GM23338 (cell line): ENCODE results near the gene DNM1L. TPM values are rescaled to one million over a fixed set of nuclear protein-coding genes. Genes with fewer than 3 reads are reported as not detected.
A peak's percentile ranks its signal among the peaks of the same experiment; 100 is the strongest.

ENCODE experiments used
- ATAC-seq: fragments of 200-7000 bp; cut with Tn5 transposase; 3 replicates; pipeline ENCODE4 v1.9.1; 2020
- DNase-seq: peaks from one replicate; pipeline ENCODE4 v3.0.0-alpha.2; 2015; ENCODE audit warnings: low spot score
- H2AFZ ChIP-seq: fragments of 200-600 bp; sonication (generic); 2 replicates; pipeline ENCODE4 v1.8.0; 2016; ENCODE audit warnings: antibody characterized with exemption, mild to moderate bottlenecking, moderate library complexity
- H3F3A ChIP-seq: fragments of 200-600 bp; sonication (generic); replicated peaks from 2 replicates; pipeline ENCODE4 v1.8.0; 2017; ENCODE audit warnings: antibody characterized with exemption, mixed run types, low read depth
- H3K27ac ChIP-seq: fragments of 200-600 bp; sonication (generic); 2 replicates; pipeline ENCODE4 v1.6.1; 2016; ENCODE audit warnings: low read depth
- H3K27me3 ChIP-seq: fragments of 200-600 bp; sonication (generic); 2 replicates; pipeline ENCODE4 v1.8.0; 2016; ENCODE audit warnings: mild to moderate bottlenecking, mixed run types, moderate library complexity; ENCODE audit not compliant: insufficient read depth
- H3K36me3 ChIP-seq: fragments of 200-600 bp; sonication (generic); 2 replicates; pipeline ENCODE4 v1.8.0; 2016; ENCODE audit warnings: mild to moderate bottlenecking; ENCODE audit not compliant: insufficient read depth
- H3K4me1 ChIP-seq: fragments of 200-600 bp; sonication (generic); 2 replicates; pipeline ENCODE4 v1.8.0; 2016; ENCODE audit warnings: mild to moderate bottlenecking, moderate library complexity; ENCODE audit not compliant: insufficient read depth
- H3K4me2 ChIP-seq: fragments of 200-600 bp; sonication (generic); 2 replicates; pipeline ENCODE4 v1.7.1; 2017; ENCODE audit warnings: mixed run types
- H3K4me3 ChIP-seq: fragments of 200-600 bp; sonication (generic); 2 replicates; pipeline ENCODE4 v1.6.1; 2016; ENCODE audit warnings: mixed run types
- H3K79me2 ChIP-seq: fragments of 200-600 bp; sonication (generic); replicated peaks from 2 replicates; pipeline ENCODE4 v1.8.0; 2017; ENCODE audit warnings: mild to moderate bottlenecking; ENCODE audit not compliant: insufficient read depth
- H3K9me2 ChIP-seq: fragments of 200-600 bp; sonication (generic); 2 replicates; pipeline ENCODE4 v1.8.0; 2017; ENCODE audit not compliant: insufficient read depth
- H4K20me1 ChIP-seq: fragments of 200-600 bp; sonication (generic); replicated peaks from 2 replicates; pipeline ENCODE4 v1.8.0; 2017; ENCODE audit warnings: mild to moderate bottlenecking; ENCODE audit not compliant: insufficient read depth
- H3K27ac Mint-ChIP-seq: 2 replicates; pipeline ENCODE4 v1.8.0; 2020; ENCODE audit warnings: inconsistent platforms, mild to moderate bottlenecking, moderate library complexity, mixed read lengths
- H3K27me3 Mint-ChIP-seq: 3 replicates; pipeline ENCODE4 v1.8.0; 2022; ENCODE audit warnings: low read depth, mild to moderate bottlenecking, moderate library complexity, mixed read lengths, inconsistent platforms; ENCODE audit not compliant: insufficient read depth, poor library complexity
- H3K36me3 Mint-ChIP-seq: 3 replicates; pipeline ENCODE4 v1.8.0; 2021; ENCODE audit warnings: low read depth, mild to moderate bottlenecking, inconsistent platforms, moderate library complexity, mixed read lengths
- H3K4me1 Mint-ChIP-seq: 3 replicates; pipeline ENCODE4 v1.8.0; 2020; ENCODE audit warnings: mild to moderate bottlenecking, inconsistent platforms, mixed read lengths
- H3K4me3 Mint-ChIP-seq: 3 replicates; pipeline ENCODE4 v1.8.0; 2021; ENCODE audit warnings: moderate library complexity, mild to moderate bottlenecking, inconsistent platforms, mixed read lengths
- H3K9me3 Mint-ChIP-seq: 3 replicates; pipeline ENCODE4 v1.8.0; 2020; ENCODE audit warnings: moderate library complexity, mild to moderate bottlenecking, inconsistent platforms, mixed read lengths
- CTCF ChIP-seq, 2 experiments: fragments of 200-600 bp in 1 of 2; sonication (generic) in 1 of 2; conservative IDR thresholded peaks; 2 replicates each; pipeline versions ENCODE4 v1.5.1 to v1.6.1; 2016 to 2017; ENCODE audit warnings: antibody characterized with exemption in 2 of 2, low read depth in 2 of 2, mild to moderate bottlenecking in 2 of 2, moderate library complexity in 1 of 2
- EZH2phosphoT487 ChIP-seq: fragments of 200-600 bp; sonication (generic); IDR thresholded peaks from one replicate; pipeline ENCODE4 v1.8.1; 2018; ENCODE audit warnings: antibody characterized with exemption; ENCODE audit not compliant: unreplicated experiment
- JUNB ChIP-seq: IDR thresholded peaks from one replicate; pipeline ENCODE4 v1.6.1; 2016; ENCODE audit warnings: antibody characterized with exemption; ENCODE audit not compliant: unreplicated experiment
- NANOG ChIP-seq: IDR thresholded peaks from 2 replicates; pipeline ENCODE4 v1.6.1; 2016; ENCODE audit warnings: antibody characterized with exemption, borderline replicate concordance
- POLR2AphosphoS5 ChIP-seq: IDR thresholded peaks from 2 replicates; pipeline ENCODE4 v1.6.1; 2016; ENCODE audit warnings: antibody characterized with exemption, low read depth
- REST ChIP-seq: IDR thresholded peaks from one replicate; pipeline ENCODE4 v1.6.1; 2018; ENCODE audit warnings: antibody characterized with exemption; ENCODE audit not compliant: unreplicated experiment
- STAT1 ChIP-seq: IDR thresholded peaks from one replicate; pipeline ENCODE4 v1.6.1; 2016; ENCODE audit warnings: antibody characterized with exemption; ENCODE audit not compliant: unreplicated experiment
- ZNF462 ChIP-seq: fragments of 250-450 bp; sonication (Bioruptor Pico); IDR thresholded peaks from 2 replicates; pipeline ENCODE4 v1.5.0; 2020; ENCODE audit warnings: mild to moderate bottlenecking, moderate library complexity
- polyA plus RNA-seq: library from polyadenylated mRNA; unstranded; fragments of >200 nt; fragmentation: Nextera tagmentation; extraction: Ambion mirVana; gene quantifications from 2 replicates; pipeline ENCODE4 v1.2.1, GENCODE V29; 2016
- total RNA-seq: library from RNA; depleted of rRNA; stranded (reverse); fragments of >200 nt; shearing (Covaris generic); gene quantifications from 2 replicates; pipeline ENCODE4 v1.2.3, GENCODE V29; 2014

Gene DNM1L
- total and polyA plus RNA-seq, 2 experiments from 2014 or later: 72.2 to 94.8 TPM

GRCh38 chr12:32726286-32726685 is 47.2 kb downstream of the DNM1L start (continued):
- TF ChIP-seq NANOG (no peak), STAT1 (no peak), POLR2AphosphoS5 (no peak)

GRCh38 chr12:32727237-32727636 is 48.1 kb downstream of the DNM1L start:
- peaks cover 8% of the 10 kb centered on the region; the same call in 1 of the 2 replicates for H3K36me3 ChIP-seq
- H3K27me3 ChIP-seq: no peaks in the 10 kb centered on the region
- no peaks in the 10 kb centered on the region for H3K79me2 ChIP-seq
- H3F3A ChIP-seq: no peaks in the 10 kb centered on the region; the same call in 1 of the 2 replicates
- no peak overlapping the region for H2AFZ ChIP-seq
- H3K4me3 ChIP-seq: no peak overlapping the region
- H3K4me1 Mint-ChIP-seq: no peaks in the 10 kb centered on the region
- DNase-seq (peak; percentile 8), ATAC-seq (peak; percentile 48)
- H3K27ac Mint-ChIP-seq: no peak overlapping the region; the same call in 1 of the 2 replicates
- no peak overlapping the region for H3K4me2 ChIP-seq
- H3K36me3 Mint-ChIP-seq: peaks cover 55% of the 10 kb centered on the region
- H3K9me3 Mint-ChIP-seq: no peaks in the 10 kb centered on the region
- no peaks in the 10 kb centered on the region for H3K27me3 Mint-ChIP-seq
- 0 out of 2 replicates have a peak, but pooled peaks cover 3% of the 10 kb centered on the region for H4K20me1 ChIP-seq
- TF ChIP-seq STAT1: no peak
- TF ChIP-seq CTCF (conservative IDR thresholded peaks at IDR 0.05; ENCODE audit: low read depth in 2 of 2): peak; percentile 19 to 28; a peak in 3 of 4 replicates
- TF ChIP-seq ZNF462 (CRISPR knock-in tag): no peak
- no peak for TF ChIP-seq REST
- no peak for TF ChIP-seq EZH2phosphoT487
- no peak for TF ChIP-seq JUNB
- H3K4me3 Mint-ChIP-seq: no peak overlapping the region
- H3K4me1 ChIP-seq: no peaks in the 10 kb centered on the region
- peak overlapping the region; percentile 35; the same call in 1 of the 2 replicates for H3K27ac ChIP-seq
- no peaks in the 10 kb centered on the region for H3K9me2 ChIP-seq
